Loucy (cell line): ENCODE measurements around the gene WDR88.

ENCODE experiments used
- CTCF ChIP-seq: fragments of 200-600 bp; sonication (generic); conservative IDR thresholded peaks from 2 replicates; pipeline ENCODE4 v1.5.1; 2014; ENCODE audit warnings: mild to moderate bottlenecking, antibody characterized with exemption, low read length
- EZH2phosphoT487 ChIP-seq: fragments of 200-600 bp; IDR thresholded peaks from 2 replicates; pipeline ENCODE4 v1.6.1; 2018; ENCODE audit warnings: antibody characterized with exemption, mild to moderate bottlenecking, moderate library complexity, borderline replicate concordance

GRCh38 chr19:33203529-33203928 lies 71.6 kb downstream of the WDR88 start:
- TF ChIP-seq CTCF = no peak
- no peak for TF ChIP-seq EZH2phosphoT487
